Inferior parietal cortex (tissue), 1 donor: ENCODE results near the gene ARID4B.
"Not testable (repeated sequence)": the region's sequence is repeated elsewhere in the genome, so short reads cannot be mapped to it uniquely, and the experiment has no call there.

Experiments used
- DNase-seq: peaks from one replicate; pipeline ENCODE4 v3.0.0-alpha.2; 2016; ENCODE audit errors: extremely low spot score

Gene ARID4B

DNA sequence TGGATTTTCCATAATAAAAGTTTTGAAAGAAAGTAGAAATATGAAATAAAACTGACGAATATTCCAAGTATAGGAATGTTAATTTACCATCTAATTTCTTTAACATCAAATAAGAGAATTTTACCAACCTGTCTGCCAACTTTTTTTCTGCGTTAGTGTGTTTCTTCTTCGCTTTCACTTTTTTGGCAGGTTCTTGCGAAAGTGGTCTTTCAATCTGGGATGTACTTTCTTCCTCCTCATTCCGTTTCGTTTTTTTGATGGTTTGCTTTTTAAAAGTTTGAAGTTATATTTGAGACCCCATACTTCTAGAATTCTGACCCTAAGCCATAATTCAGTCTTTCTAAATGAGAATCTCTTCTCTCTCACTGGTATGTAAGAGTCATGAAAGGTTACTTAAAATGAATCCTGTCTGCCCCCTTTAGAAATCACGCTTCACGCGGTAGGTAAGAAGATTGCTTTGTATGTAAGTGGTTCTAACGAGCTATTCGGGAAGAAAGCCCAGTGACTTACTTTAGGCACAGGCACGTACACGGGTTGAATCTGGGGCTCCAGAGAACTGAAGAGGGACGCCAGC, 167.5 kb downstream of the ARID4B start:
- DNase-seq = no peak

DNA sequence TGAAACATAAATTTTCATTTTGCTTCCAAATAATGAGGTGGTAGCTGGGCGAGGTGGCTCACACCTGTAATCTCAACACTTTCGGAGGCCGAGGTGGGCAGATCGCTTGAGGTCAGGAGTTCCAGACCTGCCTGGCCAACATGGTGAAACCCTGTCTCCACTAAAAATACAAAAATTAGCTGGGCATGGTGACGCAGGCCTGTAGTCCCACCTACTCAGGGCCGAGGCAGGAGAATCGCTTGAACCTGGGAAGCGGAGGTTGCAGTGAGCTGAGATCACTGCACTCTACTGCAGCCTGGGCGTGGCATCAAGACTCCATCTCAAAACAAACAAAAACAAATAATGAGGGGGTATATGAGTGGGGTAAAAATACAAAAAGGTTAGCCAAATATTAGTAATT, 168.0 kb downstream of the ARID4B start:
- not testable (repeated sequence) for DNase-seq

DNA sequence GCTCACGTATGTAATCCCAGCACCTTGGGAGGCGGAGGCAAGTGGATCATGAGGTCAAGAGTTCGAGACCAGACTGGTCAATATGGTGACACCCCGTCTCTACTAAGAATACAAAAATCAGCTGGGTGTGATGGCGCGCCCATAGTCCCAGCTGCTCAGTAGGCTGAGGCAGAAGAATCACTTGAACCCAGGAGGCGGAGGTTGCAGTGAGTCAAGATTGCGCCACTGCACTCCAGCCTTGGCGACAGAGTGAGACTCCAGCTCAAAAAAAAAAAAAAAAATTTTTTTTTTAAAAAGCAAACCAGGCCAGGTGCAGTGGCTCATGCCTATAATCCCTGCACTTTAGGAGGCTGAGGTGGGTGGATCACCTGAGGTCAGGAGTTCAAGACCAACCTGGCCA, 168.7 kb downstream of the ARID4B start:
- DNase-seq = not testable (repeated sequence)

DNA sequence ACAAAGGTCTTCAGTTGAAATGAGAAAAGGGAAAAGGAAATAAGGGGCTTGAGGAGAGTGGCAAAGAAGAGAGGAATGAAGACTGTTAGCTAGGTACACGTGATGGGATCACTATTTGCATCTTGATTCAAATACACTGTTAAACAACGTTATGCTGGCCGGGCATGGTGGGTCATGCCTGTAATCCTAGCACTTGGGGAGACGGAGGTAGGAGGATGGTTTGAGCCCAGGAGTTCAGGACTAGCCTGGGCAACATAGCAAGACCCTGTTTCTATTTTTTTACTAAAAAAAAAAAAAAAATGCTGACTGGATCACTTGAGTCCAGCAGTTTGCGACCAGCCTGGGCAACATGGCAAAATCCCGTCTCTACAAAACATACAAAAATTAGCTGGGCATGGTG, 169.3 kb downstream of the ARID4B start:
- DNase-seq = no peak

DNA sequence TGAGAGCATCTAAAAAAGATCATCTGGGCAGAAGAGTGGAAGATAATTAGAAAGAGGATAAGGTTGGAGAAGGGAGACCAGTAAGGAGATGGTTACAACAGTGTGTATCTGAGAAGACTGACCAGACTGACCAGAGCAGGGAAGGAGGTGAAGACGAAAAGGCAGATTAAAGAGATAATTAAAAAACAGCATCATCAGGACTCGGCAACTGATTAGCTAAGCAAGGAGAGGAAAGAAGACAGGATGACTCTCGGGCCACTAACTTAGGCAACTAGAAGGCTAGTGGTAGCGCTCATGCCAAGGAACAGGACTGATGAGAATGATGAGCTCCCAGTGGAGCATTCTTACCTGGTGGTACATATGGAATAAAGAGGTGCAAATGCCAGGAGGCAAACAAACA, 170.8 kb downstream of the ARID4B start:
- no peak for DNase-seq

DNA sequence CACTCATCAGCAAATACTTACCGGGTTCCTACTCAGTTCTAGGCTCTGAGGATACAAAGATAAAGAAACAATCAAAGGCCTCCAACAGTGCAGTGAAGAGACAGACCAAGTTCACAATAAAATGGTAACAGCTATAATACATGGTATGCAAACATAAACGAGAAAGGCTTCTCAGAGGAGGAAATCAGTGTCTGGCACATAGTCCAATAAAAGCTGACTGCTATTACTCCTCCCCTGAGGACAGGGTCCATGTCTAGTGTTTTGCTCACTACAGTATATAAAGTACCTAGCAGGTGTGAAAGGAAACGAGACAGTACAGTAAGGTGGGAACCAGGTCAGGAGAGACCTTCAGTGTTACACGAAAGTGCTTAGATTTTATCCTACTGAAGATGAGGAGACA, 171.2 kb downstream of the ARID4B start:
- DNase-seq = no peak

DNA sequence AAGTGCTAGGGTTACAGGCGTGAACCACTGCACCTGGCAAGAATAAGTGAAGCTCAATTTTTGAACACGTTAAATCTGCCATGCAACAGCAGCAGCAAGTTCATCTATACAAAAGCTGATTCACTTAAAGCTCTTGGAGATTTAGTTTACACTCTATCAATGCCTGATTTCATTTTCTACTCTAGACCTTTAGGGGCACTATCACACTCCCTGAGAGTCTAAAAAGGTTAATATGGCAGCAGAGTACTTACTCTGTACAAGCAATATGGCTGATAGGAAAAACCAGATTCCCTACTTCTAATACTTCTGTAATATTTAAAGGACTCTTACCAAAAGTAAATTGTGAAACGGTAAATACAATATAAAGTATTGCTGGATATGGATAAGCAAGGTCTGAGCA, 171.7 kb downstream of the ARID4B start:
- DNase-seq = no peak

DNA sequence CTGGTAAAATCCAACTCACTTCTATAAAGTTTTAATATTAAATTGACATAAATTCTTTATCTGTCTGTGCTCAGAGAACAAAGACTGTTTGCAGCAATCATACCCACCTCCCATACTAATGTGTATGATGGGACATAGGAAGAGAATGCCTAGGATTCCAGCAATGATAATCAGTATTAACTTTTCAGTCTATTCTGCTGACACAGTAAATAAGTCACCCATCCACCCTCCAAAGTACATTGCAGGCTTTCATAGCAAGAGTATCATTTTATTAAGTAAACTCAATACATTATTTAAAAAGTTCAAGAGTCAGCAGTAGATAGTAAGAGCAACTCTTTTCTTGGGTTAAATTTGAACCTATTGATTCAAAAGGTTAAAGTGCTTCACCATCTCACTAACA, 175.7 kb downstream of the ARID4B start:
- DNase-seq = no peak

DNA sequence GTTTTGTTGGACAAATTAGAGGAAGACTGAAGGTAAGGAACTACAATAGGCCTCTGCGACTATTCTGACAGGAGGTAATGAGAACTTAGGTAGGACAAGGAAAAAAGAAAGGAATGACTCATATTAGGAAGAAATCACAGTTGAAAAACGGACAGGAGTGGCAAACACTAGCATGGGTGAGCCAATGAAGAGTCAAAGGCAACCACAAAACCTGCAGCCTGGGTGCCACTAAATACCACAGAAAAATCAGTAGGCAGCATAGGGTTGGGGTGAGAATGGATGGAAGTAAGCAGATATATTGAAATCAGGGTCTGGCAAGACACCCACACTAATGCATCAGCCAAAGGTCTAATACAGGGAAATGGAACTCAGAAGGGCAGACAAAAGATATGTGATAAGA, 176.9 kb downstream of the ARID4B start:
- DNase-seq = no peak

DNA sequence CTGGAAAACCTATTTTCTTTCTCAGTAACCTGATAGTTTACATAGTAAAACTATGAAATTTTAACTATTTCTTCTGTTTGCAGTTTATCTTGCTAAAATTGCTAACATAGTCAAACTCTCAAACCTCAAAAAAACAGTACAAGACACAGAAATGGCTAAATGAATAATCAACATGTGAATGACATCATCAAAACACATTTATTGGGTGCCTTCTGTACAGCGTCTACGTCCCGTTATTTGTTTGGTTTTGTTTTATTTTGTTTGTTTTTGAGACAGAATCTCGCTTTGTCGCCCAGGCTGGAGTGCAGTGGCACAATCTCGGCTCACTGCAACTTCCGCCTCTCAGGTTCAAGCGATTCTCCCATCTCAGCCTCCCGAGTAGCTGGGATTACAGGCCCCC, 178.2 kb downstream of the ARID4B start:
- DNase-seq = no peak

DNA sequence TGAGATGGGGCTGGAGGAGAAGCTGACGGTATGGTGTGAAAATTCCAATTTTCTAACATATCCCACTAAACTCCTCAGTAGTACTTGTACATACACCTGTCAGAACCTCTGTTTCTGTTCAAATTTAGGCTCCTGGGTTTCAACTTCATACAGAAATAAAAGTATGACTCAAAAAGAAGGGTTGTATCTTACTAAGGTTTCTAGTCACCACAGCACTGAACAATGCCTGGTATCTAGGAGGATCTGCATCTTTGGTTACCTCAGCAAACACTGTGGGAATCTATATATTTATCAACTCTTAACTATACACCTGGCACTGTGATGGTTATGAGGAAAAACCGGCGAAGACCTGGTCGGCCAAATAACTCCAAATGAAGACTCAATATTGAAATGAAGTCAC, 180.7 kb downstream of the ARID4B start:
- no peak for DNase-seq

DNA sequence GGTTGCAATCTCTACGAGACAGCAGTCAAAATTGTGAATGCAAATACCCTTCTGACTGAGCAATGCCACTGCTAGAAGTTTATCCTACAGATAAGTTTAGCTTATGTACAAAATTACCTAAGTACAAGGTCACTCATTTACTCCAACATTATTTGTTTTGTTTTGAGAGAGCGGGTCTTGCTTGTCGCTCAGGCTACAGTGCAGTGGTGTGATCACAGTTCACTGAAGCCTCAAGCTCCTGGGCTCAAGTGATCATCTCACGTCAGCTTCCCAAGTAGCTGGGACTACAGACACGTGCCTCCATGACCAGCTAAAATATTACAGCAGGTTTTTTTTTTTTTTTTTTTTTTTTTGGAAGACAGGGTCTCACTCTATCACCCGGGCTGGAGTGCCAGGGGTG, 182.3 kb downstream of the ARID4B start:
- DNase-seq = no peak

DNA sequence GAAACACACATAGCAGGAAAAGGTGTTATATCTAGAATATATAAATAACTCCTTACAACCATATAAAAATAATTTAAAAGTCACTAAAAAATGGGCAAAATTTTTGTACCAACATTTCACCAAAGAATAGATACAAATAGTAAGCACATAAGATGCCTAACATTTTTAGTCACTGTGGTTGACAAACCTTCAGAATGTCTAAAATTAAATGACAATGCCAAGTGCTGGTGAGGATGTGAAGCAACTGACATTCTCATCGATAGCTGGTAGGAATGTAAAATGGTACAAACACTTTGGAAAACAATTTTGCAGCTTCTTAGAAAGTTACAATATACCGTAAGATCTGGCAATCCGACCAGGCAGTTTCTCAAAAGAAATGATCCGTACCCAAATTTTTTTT, 185.0 kb downstream of the ARID4B start:
- no peak for DNase-seq

DNA sequence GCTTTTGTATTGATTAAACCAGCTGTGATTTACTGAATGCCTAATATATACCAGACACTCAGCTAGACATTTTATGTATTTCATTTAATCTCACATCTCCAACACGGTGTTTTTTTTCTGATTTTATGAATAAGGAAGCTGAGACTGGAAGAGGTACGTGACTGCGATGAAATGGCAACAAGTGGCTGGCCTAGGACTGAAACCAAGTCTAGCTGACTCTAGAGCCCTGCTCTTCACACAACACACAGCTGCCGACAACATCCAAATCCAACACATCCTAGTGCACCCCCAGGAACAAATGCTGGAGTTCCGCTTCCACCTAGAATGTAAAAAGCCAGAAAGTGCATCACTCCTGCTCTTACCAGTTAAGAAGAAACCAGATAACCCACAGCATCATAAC, 188.7 kb downstream of the ARID4B start:
- DNase-seq = no peak

DNA sequence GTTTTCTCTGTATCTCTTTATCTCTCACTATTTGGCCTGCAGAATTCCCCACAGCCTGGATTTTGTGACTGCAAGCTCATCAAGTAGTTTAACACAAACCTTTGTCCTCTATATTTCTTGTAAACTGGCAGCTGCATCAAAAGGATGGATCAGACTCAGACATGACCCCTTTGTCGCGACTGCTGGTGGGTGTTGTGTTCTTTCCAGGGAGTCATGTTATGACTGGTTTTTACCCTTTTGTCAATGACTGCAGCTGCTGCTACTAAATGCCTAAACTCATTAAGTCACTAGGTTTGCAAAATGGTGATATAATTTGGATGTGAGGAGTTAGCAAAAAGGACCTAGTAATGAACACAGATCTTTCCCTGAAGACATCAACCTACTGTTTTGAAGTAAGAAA, 189.2 kb downstream of the ARID4B start:
- DNase-seq = no peak

DNA sequence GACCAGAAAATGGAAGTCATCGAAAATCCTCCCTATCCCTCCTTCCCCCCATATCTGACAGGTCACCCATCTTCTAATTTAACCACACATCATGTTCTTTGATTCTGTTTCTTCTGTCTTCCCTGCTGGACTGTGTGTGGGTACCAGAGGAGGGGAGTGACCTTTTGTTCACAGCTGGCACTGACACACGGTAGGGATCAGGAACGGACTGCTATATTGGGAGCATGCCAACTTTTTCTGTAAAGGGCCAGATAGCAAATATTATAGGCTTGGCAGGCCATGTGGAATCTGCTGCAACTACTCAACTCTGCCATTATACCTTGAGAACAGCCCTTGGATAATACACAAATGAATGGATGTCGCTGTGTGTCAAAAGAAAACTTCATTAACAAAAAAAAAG, 191.9 kb downstream of the ARID4B start:
- DNase-seq = no peak

DNA sequence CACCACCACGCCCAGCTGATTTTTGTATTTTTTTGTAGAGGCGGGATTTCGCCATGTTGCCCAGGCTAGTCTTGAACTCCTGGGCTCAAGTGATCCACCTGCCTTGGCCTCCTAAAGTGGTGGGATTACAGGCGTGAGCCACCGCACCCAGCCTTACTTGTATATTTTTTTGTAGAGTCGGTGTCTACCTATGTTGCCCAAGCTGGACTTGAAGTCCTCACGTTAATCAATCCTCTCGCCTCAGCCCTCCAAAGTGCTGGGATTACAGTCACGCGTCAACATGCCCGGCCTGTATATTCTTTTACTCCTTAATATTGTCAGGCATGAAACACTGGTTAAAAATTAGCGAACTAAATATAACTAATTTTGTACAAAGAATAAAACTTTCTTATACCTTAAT, 193.8 kb downstream of the ARID4B start:
- DNase-seq = no peak

DNA sequence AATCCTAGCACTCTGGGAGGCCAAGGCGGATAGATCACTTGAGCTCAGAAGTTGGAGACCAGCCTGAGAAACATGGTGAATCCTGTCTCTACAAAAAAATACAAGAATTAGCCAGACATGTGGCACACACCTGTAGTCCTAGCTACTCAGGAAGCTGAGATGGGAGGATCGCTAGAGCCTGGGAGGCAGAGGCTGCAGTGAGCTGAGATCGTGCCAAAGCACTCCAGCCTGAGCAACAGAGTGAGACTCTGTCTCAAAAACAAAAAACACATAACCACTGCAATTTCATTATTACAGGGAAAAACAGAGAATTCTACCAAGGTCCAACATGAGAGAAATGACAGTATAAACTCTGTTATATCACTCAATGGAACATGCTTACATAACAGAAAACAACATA, 194.9 kb downstream of the ARID4B start:
- DNase-seq = no peak

DNA sequence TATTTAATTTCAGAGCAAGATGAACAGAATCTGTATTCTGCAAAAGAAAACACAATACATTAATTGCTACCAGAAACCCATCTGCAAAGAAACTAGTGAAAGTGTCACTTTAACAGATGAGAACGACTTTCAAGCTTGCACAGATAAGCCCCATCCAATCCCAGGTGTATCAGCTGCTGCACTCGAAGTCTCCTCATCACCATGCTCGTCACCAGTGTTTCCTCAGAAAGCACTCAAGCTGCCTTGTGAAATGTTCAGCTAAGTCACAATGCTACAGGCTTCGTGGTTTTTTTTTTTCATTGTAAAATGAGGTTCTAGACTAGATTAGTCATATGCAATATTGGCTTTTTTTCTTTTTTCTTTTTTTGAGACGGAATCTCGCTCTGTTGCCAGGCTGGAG, 196.0 kb downstream of the ARID4B start:
- no peak for DNase-seq

DNA sequence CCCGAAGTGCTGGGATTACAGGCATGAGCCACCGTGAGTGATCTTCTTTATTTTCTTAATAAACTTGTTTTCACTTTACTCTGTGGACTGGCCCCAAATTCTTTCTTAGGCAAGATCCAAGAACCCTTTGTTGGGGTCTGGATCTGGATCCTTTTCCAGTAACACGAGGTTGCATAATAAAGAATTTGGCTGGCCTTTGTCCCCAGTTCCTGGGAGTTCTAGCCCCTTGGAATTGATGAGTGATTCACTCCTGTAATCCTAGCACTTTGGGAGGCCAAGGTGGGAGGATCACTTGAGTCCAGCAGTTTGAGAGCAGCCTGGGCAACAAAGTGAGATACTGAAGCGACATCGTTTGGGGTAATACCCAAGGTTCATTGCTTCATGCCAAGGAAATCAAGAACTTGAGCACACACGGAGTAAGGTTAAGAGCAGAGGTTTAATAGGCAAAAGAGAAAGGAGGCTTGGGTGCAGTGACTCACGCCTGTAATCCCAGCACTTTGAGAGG, 197.2 kb downstream of the ARID4B start:
- DNase-seq = no peak

DNA sequence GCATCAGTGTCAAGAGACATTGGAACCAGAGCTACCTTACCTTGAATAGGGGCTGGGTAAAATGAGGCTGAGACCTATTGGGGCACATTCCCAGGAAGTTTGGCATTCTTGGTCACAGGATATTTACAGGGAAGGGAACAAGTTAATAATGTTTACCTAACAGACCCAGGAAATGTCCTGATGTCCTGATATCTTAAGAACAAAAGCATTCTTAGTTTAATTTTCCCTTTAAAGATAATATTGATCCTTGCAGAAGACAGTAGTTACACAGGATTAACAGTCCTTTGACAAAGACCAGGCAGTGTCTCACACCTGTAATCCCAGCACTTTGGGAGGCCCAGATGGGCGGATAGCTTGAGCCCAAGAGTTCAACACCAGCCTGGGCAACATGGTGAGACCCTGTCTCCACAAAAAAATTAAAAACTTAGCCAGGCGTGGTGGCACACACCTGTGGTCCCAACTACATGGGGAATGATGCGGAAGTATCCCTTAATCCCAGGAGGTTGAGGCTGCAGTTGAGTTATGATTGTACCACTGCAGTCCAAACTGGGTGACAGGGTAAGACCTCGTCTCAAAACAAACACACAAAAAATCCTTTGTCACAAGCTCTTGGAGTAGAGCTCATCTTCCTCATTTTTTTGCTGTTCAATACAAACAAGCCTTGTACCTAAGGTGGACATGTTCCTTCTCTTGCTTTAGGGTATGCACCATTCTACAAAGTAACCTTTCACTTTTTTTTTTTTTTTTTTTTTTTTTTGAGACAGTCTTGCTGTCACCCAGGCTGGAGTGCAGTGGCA, 198.0 kb downstream of the ARID4B start:
- no peak for DNase-seq

DNA sequence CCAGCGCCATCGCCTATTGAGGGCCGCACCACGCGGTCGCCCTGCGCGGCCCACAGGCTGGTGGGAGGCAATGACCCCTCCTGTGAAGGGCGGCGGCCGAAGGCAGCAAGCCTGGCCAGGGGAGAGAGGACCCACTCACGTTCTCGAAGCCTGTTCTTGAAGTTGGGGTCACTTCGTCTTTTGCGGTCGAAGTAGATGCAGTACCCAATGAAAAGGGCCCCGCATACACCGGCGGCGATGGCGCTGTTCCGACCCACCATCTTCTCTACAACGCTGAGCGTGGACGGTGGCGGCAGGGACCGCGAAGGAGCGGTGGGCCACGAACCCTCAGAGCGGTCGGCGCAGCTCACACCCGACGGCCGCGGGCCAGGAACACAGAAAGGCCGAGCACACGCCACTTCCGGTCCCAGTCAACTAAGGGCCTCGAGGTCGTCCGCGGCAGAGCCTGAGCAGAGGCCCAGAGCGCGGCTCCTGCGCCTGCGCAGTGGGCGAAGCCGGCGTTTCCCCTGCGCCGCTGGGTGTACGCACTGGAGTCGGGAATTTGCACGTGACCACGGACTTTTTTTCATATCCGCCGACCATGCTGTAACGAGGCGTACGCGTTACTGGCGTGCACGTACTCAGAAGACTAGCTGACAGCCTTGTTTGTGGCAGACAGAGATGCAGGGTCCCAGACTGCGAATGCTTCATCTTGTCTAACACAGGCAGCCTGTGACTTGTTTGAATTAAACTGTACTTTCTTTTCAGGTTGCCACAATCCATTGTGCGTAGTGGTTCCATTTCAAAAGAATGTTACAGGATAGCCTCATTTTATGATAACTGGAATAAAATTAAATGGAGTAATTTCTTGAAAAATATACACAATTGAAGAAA, 199.3 kb downstream of the ARID4B start, which contains the start of gene TOMM20:
TSS of gene TOMM20 (minus strand) at position 382 of the 873 bp plus-strand sequence. CDS start at position 260, 122 bp downstream.
- peak; percentile 99 for DNase-seq
